ENCODE measurements around the gene SLC10A3. TPM values are rescaled to one million over a fixed set of nuclear protein-coding genes. Genes with fewer than 3 reads are reported as not detected.

Gene SLC10A3
- total and polyA plus RNA-seq, 2 donors from 2014 or later = 19.0 to 27.3 TPM

- peak overlapping the region; percentile 58 to 73 (median 71) for H3K9ac ChIP-seq (ENCODE audit: low read length in 3 of 3)
- FAIRE-seq (no peak), DNase-seq (peak in 3 of 5 donors; percentile 63 to 92 (median 83))
- H3K27ac ChIP-seq (ENCODE audit: low read depth in 2 of 2, low read length in 2 of 2) = peak overlapping the region; percentile 84 to 94
- peaks cover 2 to 10% (median 3%) of the 10 kb centered on the region in 3 donors for H3K4me1 ChIP-seq (ENCODE audit: control insufficient read depth in 2 of 3, insufficient read depth in 2 of 3, low read depth in 1 of 3, low read length in 3 of 3)
- H3K27me3 ChIP-seq (ENCODE audit: control insufficient read depth, insufficient read depth, low read length) = no peaks in the 10 kb centered on the region
- peak overlapping the region; percentile 71 to 76 (median 75) for H3K4me3 ChIP-seq (ENCODE audit: low read length in 3 of 3)
- no peak for TF ChIP-seq CTCF (IDR thresholded peaks at IDR 0.05; ENCODE audit: borderline replicate concordance, extremely low read depth, insufficient read depth)
- intact Hi-C loops (cut with DNase I) = no loop called here
- H3K36me3 ChIP-seq (ENCODE audit: control insufficient read depth in 2 of 3, insufficient read depth in 3 of 3, low read length in 3 of 3) = peaks cover 0 to 3% (median 0%) of the 10 kb centered on the region in 3 donors
- no peaks in the 10 kb centered on the region for H3K9me3 ChIP-seq (ENCODE audit: control insufficient read depth in 2 of 3, insufficient read depth in 1 of 3, low read length in 3 of 3)
Measured at GRCh38 chrX:154516656-154517100, 26.2 kb upstream of the SLC10A3 start.

GRCh38 chrX:154515966-154516655 is 25.7 kb upstream of the SLC10A3 start, which contains the start of gene FAM3A:
Gene FAM3A (minus strand): TSS chrX:154516232. CDS start chrX:154515772, 460 bp downstream.
- no peak for TF ChIP-seq CTCF (IDR thresholded peaks at IDR 0.05; ENCODE audit: borderline replicate concordance, extremely low read depth, insufficient read depth)
- H3K27ac ChIP-seq (ENCODE audit: low read depth in 2 of 2, low read length in 2 of 2) = peak within 1 kb of the TSS; percentile 85 to 94
- DNase-seq = peak; percentile 92 to 99 (median 96)
- intact Hi-C loops (cut with DNase I) = no loop called here
- H3K9ac ChIP-seq (ENCODE audit: low read length in 3 of 3) = peak within 1 kb of the TSS; percentile 58 to 73 (median 71)
- H3K4me1 ChIP-seq (ENCODE audit: control insufficient read depth in 2 of 3, insufficient read depth in 2 of 3, low read depth in 1 of 3, low read length in 3 of 3) = peaks cover 2 to 10% (median 3%) of the 10 kb centered on the region in 3 donors
- H3K27me3 ChIP-seq (ENCODE audit: control insufficient read depth, insufficient read depth, low read length) = no peaks in the 10 kb centered on the region
- peak within 1 kb of the TSS; percentile 71 to 81 (median 76) for H3K4me3 ChIP-seq (ENCODE audit: low read length in 3 of 3)
- peak; percentile 76 for FAIRE-seq
- H3K9me3 ChIP-seq (ENCODE audit: control insufficient read depth in 2 of 3, insufficient read depth in 1 of 3, low read length in 3 of 3) = no peaks in the 10 kb centered on the region
- H3K36me3 ChIP-seq (ENCODE audit: control insufficient read depth in 2 of 3, insufficient read depth in 3 of 3, low read length in 3 of 3) = peaks cover 0 to 3% (median 0%) of the 10 kb centered on the region in 3 donors

GRCh38 chrX:154515090-154515965 is 24.9 kb upstream of the SLC10A3 start:
- intact Hi-C loops (cut with DNase I) = no loop called here
- Histone ChIP-seq H3K4me3 (ENCODE audit: low read length in 3 of 3) (peak overlapping the region; percentile 49 to 81 (median 67)), H3K9me3 (ENCODE audit: control insufficient read depth in 2 of 3, insufficient read depth in 1 of 3, low read length in 3 of 3) (no peaks in the 10 kb centered on the region), H3K27ac (ENCODE audit: low read depth in 2 of 2, low read length in 2 of 2) (peak overlapping the region; percentile 69 to 85), H3K4me1 (ENCODE audit: control insufficient read depth in 2 of 3, insufficient read depth in 2 of 3, low read depth in 1 of 3, low read length in 3 of 3) (peaks cover 2 to 10% (median 3%) of the 10 kb centered on the region in 3 donors), H3K9ac (ENCODE audit: low read length in 3 of 3) (peak overlapping the region; percentile 16 to 65 (median 32)), H3K36me3 (ENCODE audit: control insufficient read depth in 2 of 3, insufficient read depth in 3 of 3, low read length in 3 of 3) (peaks cover 0 to 3% (median 0%) of the 10 kb centered on the region in 3 donors), H3K27me3 (ENCODE audit: control insufficient read depth, insufficient read depth, low read length) (no peaks in the 10 kb centered on the region)
- TF ChIP-seq CTCF (IDR thresholded peaks at IDR 0.05; ENCODE audit: borderline replicate concordance, extremely low read depth, insufficient read depth) = no peak
- FAIRE-seq (no peak), DNase-seq (peak in 2 of 5 donors; percentile 13 to 37)
